HepG2 (cell line): ENCODE measurements around the gene NEAT1.

Source experiments
- HDAC6 ChIP-seq: fragments of 200-600 bp; sonication (generic); IDR thresholded peaks from 2 replicates; pipeline ENCODE4 v1.7.0; 2017; ENCODE audit warnings: mild to moderate bottlenecking, antibody characterized with exemption, low read length, low read depth
- PBX3 ChIP-seq: sonication (generic); formaldehyde crosslinking; IDR thresholded peaks from 2 replicates; pipeline ENCODE4 v1.8.1; 2023; ENCODE audit warnings: missing genetic modification reagents, inconsistent platforms, borderline replicate concordance
- ZBTB26 ChIP-seq: IDR thresholded peaks from 2 replicates; pipeline ENCODE4 v1.6.1; 2016; ENCODE audit warnings: missing compliant biosample characterization, missing genetic modification reagents, borderline replicate concordance
- ZFP37 ChIP-seq: sonication (generic); formaldehyde crosslinking; IDR thresholded peaks from 2 replicates; pipeline ENCODE4 v1.4.0; 2020; ENCODE audit warnings: missing genetic modification reagents, borderline replicate concordance

GRCh38 chr11:65418681-65419459 is 3.7 kb upstream of the NEAT1 start:
- TF ChIP-seq ZFP37 (CRISPR knock-in tag) = no peak
- no peak for TF ChIP-seq HDAC6
- TF ChIP-seq ZBTB26 (CRISPR knock-in tag) = peak; percentile 68; the same call in 1 of the 2 replicates
- TF ChIP-seq PBX3 (CRISPR knock-in tag) = 0 out of 2 replicates have a peak, but pooled peaks have one; percentile 44
